Motor neuron (in vitro differentiated cells): ENCODE results near the gene NUTM2A. TPM values are rescaled to one million over a fixed set of nuclear protein-coding genes. Genes with fewer than 3 reads are reported as not detected.
A peak's percentile ranks its signal among the peaks of the same experiment; 100 is the strongest.
"Not testable (repeated sequence)": the region's sequence is repeated elsewhere in the genome, so short reads cannot be mapped to it uniquely, and the experiment has no call there.

Experiments
- ATAC-seq, 8 experiments: fragments of 200-7000 bp; cut with Tn5 transposase; replicated peaks in 6 of 8; 2 replicates each; pipeline ENCODE4 v1.8.0; 2021; ENCODE audit warnings: mild to moderate bottlenecking in 8 of 8, moderate library complexity in 8 of 8
- H3K27ac ChIP-seq, 2 donors: fragments of 250-450 bp; sonication (Bioruptor Pico); 2 replicates each; pipeline ENCODE4 v1.9.0; 2021; ENCODE audit warnings: antibody characterized with exemption in 2 of 2, mild to moderate bottlenecking in 2 of 2, moderate library complexity in 1 of 2
- H3K4me1 ChIP-seq, 2 donors: fragments of 250-450 bp; sonication (Bioruptor Pico); replicated peaks in 1 of 2; 2 replicates each; pipeline ENCODE4 v1.6.1; 2021; ENCODE audit warnings: antibody characterized with exemption in 2 of 2, mild to moderate bottlenecking in 2 of 2, moderate library complexity in 1 of 2
- H3K4me3 ChIP-seq, 5 donors: fragments of 250-450 bp; sonication (Bioruptor Pico); 2 replicates each; pipeline ENCODE4 v1.9.0; 2021; ENCODE audit warnings: antibody characterized with exemption in 5 of 5, mild to moderate bottlenecking in 5 of 5, moderate library complexity in 4 of 5
- WGBS, 10 experiments: fragments of 450-650 bp; shearing (Covaris generic); methylation state at CpG; one replicate each; pipeline ENCODE4 v1.0.0; 2022; 5-methylcytosine and 5-hydroxymethylcytosine counted together
- in situ Hi-C, 9 experiments: fragments of 400-800 bp; cut with MboI; loops; one replicate each; pipeline ENCODE4 v1.15.0; 2021; ENCODE audit warnings: low sequenced_read_pairs in 9 of 9, low pct_unique_long_range_greater_than_20kb in 2 of 9; ENCODE audit not compliant: unreplicated experiment in 9 of 9
- total RNA-seq, 8 experiments: library from RNA; unstranded; fragments of 300-600 nt; gene quantifications; 2 replicates each; pipeline versions ENCODE4 v1.2.3 to v1.2.4, GENCODE V29; 2022

NUTM2A gene
- total RNA-seq: 1 to 10 TPM in 6 of 8 experiments, under 1 TPM in 1, not detected in 1; 0.56 to 4.8 (median 3.6) TPM

GRCh38 chr10:87225148-87225547, at the start of gene NUTM2A:
Gene NUTM2A, plus strand, starts transcription at chr10:87225448. Its CDS starts 383 bp downstream, at chr10:87225831.
- in situ Hi-C loops, H3K4me1 ChIP-seq, H3K27ac ChIP-seq, ATAC-seq, H3K4me3 ChIP-seq: not testable (repeated sequence)
- WGBS, 10 experiments: no CpG with 5 or more reads among the region's 3 CpGs

GRCh38 chr10:87177587-87177986, 47.7 kb upstream of the NUTM2A start:
- no CpG with 5 or more reads among the region's 3 CpGs for WGBS, 10 experiments
- in situ Hi-C loops, H3K4me1 ChIP-seq, H3K27ac ChIP-seq, ATAC-seq, H3K4me3 ChIP-seq: not testable (repeated sequence)

- 83 to 100% (median 93%) methylated on average over 1 to 4 of the region's 6 CpGs; no CpG with 5 or more reads in 3 of the 10 experiments for WGBS, 10 experiments
- H3K27ac ChIP-seq, in situ Hi-C loops, H3K4me3 ChIP-seq, H3K4me1 ChIP-seq: not testable (repeated sequence)
- ATAC-seq: peak in 3 of 8 experiments; percentile 19 to 99 (median 38)
Measured at GRCh38 chr10:87184421-87184820, 40.8 kb upstream of the NUTM2A start.

- in situ Hi-C loops, H3K27ac ChIP-seq, H3K4me1 ChIP-seq, ATAC-seq, H3K4me3 ChIP-seq: not testable (repeated sequence)
- no CpG with 5 or more reads among the region's 4 CpGs for WGBS, 10 experiments
Measured at GRCh38 chr10:87186016-87186415, 39.2 kb upstream of the NUTM2A start.

GRCh38 chr10:87187573-87187972, 37.7 kb upstream of the NUTM2A start:
- WGBS, 10 experiments: 67 to 100% (median 89%) methylated on average over 1 to 3 of the region's 3 CpGs; no CpG with 5 or more reads in 3 of the 10 experiments
- H3K4me1 ChIP-seq, H3K27ac ChIP-seq, ATAC-seq, in situ Hi-C loops, H3K4me3 ChIP-seq: not testable (repeated sequence)

- no CpG with 5 or more reads among the region's 3 CpGs for WGBS, 10 experiments
- H3K27ac ChIP-seq, H3K4me3 ChIP-seq, ATAC-seq, in situ Hi-C loops, H3K4me1 ChIP-seq: not testable (repeated sequence)
Measured at GRCh38 chr10:87191841-87192240, 33.4 kb upstream of the NUTM2A start.

- H3K27ac ChIP-seq, H3K4me1 ChIP-seq, H3K4me3 ChIP-seq, in situ Hi-C loops: not testable (repeated sequence)
- ATAC-seq: peak in 2 of 8 experiments; percentile 7 to 34
- 7 to 100% (median 88%) methylated on average over 2 to 4 of the region's 6 CpGs; no CpG with 5 or more reads in 3 of the 10 experiments for WGBS, 10 experiments
Measured at GRCh38 chr10:87200924-87201323, 24.3 kb upstream of the NUTM2A start.

- H3K4me1 ChIP-seq, H3K4me3 ChIP-seq, H3K27ac ChIP-seq, in situ Hi-C loops: not testable (repeated sequence)
- peak in 3 of 8 experiments; percentile 7 to 44 (median 37) for ATAC-seq
- WGBS, 10 experiments: no CpG with 5 or more reads among the region's 4 CpGs
Measured at GRCh38 chr10:87204801-87205200, 20.4 kb upstream of the NUTM2A start.

GRCh38 chr10:87206922-87207321, 18.3 kb upstream of the NUTM2A start:
- H3K4me1 ChIP-seq, H3K4me3 ChIP-seq, H3K27ac ChIP-seq, ATAC-seq, in situ Hi-C loops: not testable (repeated sequence)
- WGBS, 10 experiments: 100% methylated on average over 1 of the region's 4 CpGs; no CpG with 5 or more reads in 9 of the 10 experiments

GRCh38 chr10:87210309-87210708, 14.9 kb upstream of the NUTM2A start:
- ATAC-seq, H3K27ac ChIP-seq, H3K4me1 ChIP-seq, in situ Hi-C loops, H3K4me3 ChIP-seq: not testable (repeated sequence)
- 75 to 100% (median 100%) methylated on average over 1 to 3 of the region's 5 CpGs; no CpG with 5 or more reads in 3 of the 10 experiments for WGBS, 10 experiments

- H3K27ac ChIP-seq, H3K4me3 ChIP-seq, in situ Hi-C loops, H3K4me1 ChIP-seq: not testable (repeated sequence)
- ATAC-seq: peak in 1 of 8 experiments; percentile 14
- WGBS, 10 experiments: 100% methylated on average over 1 of the region's 2 CpGs; no CpG with 5 or more reads in 9 of the 10 experiments
Measured at GRCh38 chr10:87211848-87212247, 13.4 kb upstream of the NUTM2A start.

GRCh38 chr10:87213150-87213765, 12.0 kb upstream of the NUTM2A start:
- H3K4me1 ChIP-seq, H3K27ac ChIP-seq, H3K4me3 ChIP-seq, in situ Hi-C loops, ATAC-seq: not testable (repeated sequence)
- WGBS, 10 experiments: no CpG with 5 or more reads among the region's 8 CpGs

GRCh38 chr10:87213806-87214205, 11.4 kb upstream of the NUTM2A start:
- ATAC-seq, H3K4me1 ChIP-seq, in situ Hi-C loops, H3K27ac ChIP-seq, H3K4me3 ChIP-seq: not testable (repeated sequence)
- WGBS, 10 experiments: no CpG with 5 or more reads among the region's 21 CpGs

GRCh38 chr10:87216120-87216519, 9.1 kb upstream of the NUTM2A start:
- H3K4me3 ChIP-seq, in situ Hi-C loops, H3K27ac ChIP-seq, H3K4me1 ChIP-seq: not testable (repeated sequence)
- 100% methylated on average over 1 of the region's 11 CpGs; no CpG with 5 or more reads in 9 of the 10 experiments for WGBS, 10 experiments
- ATAC-seq: peak in 1 of 8 experiments; percentile 21
